ENCODE results near the gene CNOT1.

Gene CNOT1

GRCh38 chr16:58495521-58496331 is 133.9 kb downstream of the CNOT1 start:
- H2AFZ ChIP-seq (ENCODE audit: low read length), result no peak overlapping the region
- no peak overlapping the region for H3K9ac ChIP-seq (ENCODE audit: low read length)
- H3K9me3 ChIP-seq (ENCODE audit: low read length), result no peaks in the 10 kb centered on the region
- no peaks in the 10 kb centered on the region for H3K9me2 ChIP-seq (ENCODE audit: low read depth, low read length)
- no peak overlapping the region for H3K4me2 ChIP-seq (ENCODE audit: low read length)
- H3K27ac ChIP-seq (ENCODE audit: low read depth, low read length, poor library complexity, severe bottlenecking), result no peak overlapping the region
- 0 out of 2 replicates have a peak, but pooled peaks cover 2% of the 10 kb centered on the region for H3K27me3 ChIP-seq (ENCODE audit: insufficient read depth, low read length)
- H3F3A ChIP-seq (ENCODE audit: insufficient read depth, low read length), result no peaks in the 10 kb centered on the region
- no peaks in the 10 kb centered on the region for H3K79me2 ChIP-seq (ENCODE audit: insufficient read depth, low read length)
- peaks cover 9% of the 10 kb centered on the region for H3K4me1 ChIP-seq (ENCODE audit: insufficient read depth, low read length, severe bottlenecking)
- no peaks in the 10 kb centered on the region for H4K20me1 ChIP-seq (ENCODE audit: insufficient read depth, low read length)
- no peaks in the 10 kb centered on the region for H3K36me3 ChIP-seq (ENCODE audit: insufficient read depth, low read length)
- H3K4me3 ChIP-seq (ENCODE audit: low read depth, low read length, poor library complexity, severe bottlenecking), result no peak overlapping the region
- TF ChIP-seq CTCF (IDR thresholded peaks at IDR 0.05; ENCODE audit: low read length) (no peak), EZH2 (IDR thresholded peaks at IDR 0.05; ENCODE audit: borderline replicate concordance, low read length) (no peak)

DNA sequence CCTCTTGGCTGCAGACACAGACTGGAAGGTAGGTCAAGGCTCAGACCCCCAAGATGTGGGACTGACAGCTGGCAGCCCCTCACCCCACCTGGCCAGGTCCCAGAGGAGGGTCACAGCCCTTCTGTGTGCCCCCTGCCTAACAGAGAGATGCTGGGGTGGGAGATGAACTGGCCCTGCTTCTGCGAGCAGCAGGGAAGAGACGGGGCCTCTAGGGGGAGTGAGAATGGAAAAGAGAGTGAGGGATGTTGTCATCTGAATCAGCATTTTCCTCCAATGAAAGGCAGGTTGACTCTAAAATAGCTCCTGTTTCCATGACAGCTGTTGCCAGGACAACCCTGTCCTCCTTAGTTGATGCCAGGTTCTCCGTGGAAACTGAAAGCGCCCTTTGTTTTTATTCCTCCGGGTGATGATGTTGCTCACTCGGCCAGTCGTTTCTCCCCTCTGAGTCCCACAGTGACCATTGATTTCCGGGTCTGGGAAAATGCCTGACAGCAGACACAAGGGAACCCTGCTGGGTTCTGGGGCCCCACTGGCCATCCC is 134.6 kb downstream of the CNOT1 start:
- H3K9me3 ChIP-seq (ENCODE audit: low read length), result no peaks in the 10 kb centered on the region
- no peaks in the 10 kb centered on the region for H3K9me2 ChIP-seq (ENCODE audit: low read depth, low read length)
- no peak overlapping the region for H3K27ac ChIP-seq (ENCODE audit: low read depth, low read length, poor library complexity, severe bottlenecking)
- H3K4me3 ChIP-seq (ENCODE audit: low read depth, low read length, poor library complexity, severe bottlenecking), result no peak overlapping the region
- no peak for TF ChIP-seq EZH2 (IDR thresholded peaks at IDR 0.05; ENCODE audit: borderline replicate concordance, low read length)
- peak; percentile 47 for TF ChIP-seq CTCF (IDR thresholded peaks at IDR 0.05; ENCODE audit: low read length)
- H3K4me1 ChIP-seq (ENCODE audit: insufficient read depth, low read length, severe bottlenecking), result peaks cover 3% of the 10 kb centered on the region
- no peaks in the 10 kb centered on the region for H3K27me3 ChIP-seq (ENCODE audit: insufficient read depth, low read length)
- H4K20me1 ChIP-seq (ENCODE audit: insufficient read depth, low read length), result no peaks in the 10 kb centered on the region
- H2AFZ ChIP-seq (ENCODE audit: low read length), result no peak overlapping the region
- no peaks in the 10 kb centered on the region for H3F3A ChIP-seq (ENCODE audit: insufficient read depth, low read length)
- H3K36me3 ChIP-seq (ENCODE audit: insufficient read depth, low read length), result no peaks in the 10 kb centered on the region
- no peaks in the 10 kb centered on the region for H3K79me2 ChIP-seq (ENCODE audit: insufficient read depth, low read length)
- H3K4me2 ChIP-seq (ENCODE audit: low read length), result no peak overlapping the region
- no peak overlapping the region for H3K9ac ChIP-seq (ENCODE audit: low read length)

GRCh38 chr16:58493756-58494431 is 135.7 kb downstream of the CNOT1 start:
- Histone ChIP-seq H3K36me3 (ENCODE audit: insufficient read depth, low read length) (no peaks in the 10 kb centered on the region), H3K4me1 (ENCODE audit: insufficient read depth, low read length, severe bottlenecking) (no peaks in the 10 kb centered on the region), H3K27ac (ENCODE audit: low read depth, low read length, poor library complexity, severe bottlenecking) (no peak overlapping the region), H3K27me3 (ENCODE audit: insufficient read depth, low read length) (no peaks in the 10 kb centered on the region), H4K20me1 (ENCODE audit: insufficient read depth, low read length) (no peaks in the 10 kb centered on the region), H3K79me2 (ENCODE audit: insufficient read depth, low read length) (no peaks in the 10 kb centered on the region), H3F3A (ENCODE audit: insufficient read depth, low read length) (no peaks in the 10 kb centered on the region), H2AFZ (ENCODE audit: low read length) (no peak overlapping the region), H3K9me3 (ENCODE audit: low read length) (no peaks in the 10 kb centered on the region), H3K9me2 (ENCODE audit: low read depth, low read length) (no peaks in the 10 kb centered on the region), H3K9ac (ENCODE audit: low read length) (no peak overlapping the region), H3K4me2 (ENCODE audit: low read length) (no peak overlapping the region), H3K4me3 (ENCODE audit: low read depth, low read length, poor library complexity, severe bottlenecking) (no peak overlapping the region)
- no peak for TF ChIP-seq CTCF (IDR thresholded peaks at IDR 0.05; ENCODE audit: low read length)
- no peak for TF ChIP-seq EZH2 (IDR thresholded peaks at IDR 0.05; ENCODE audit: borderline replicate concordance, low read length)

All from OCI-LY1 (cell line).